IMR-90 (cell line): Measurements from ENCODE around the gene STRN.

ENCODE experiments used
- BHLHE40 ChIP-seq: fragments of 150-350 bp; IDR thresholded peaks from 2 replicates; pipeline ENCODE4 v1.6.1; 2016; ENCODE audit warnings: mild to moderate bottlenecking, low read depth, low read length
- CEBPB ChIP-seq: IDR thresholded peaks from 2 replicates; pipeline ENCODE4 v1.6.1; 2012; ENCODE audit warnings: low read depth, low read length, improper control_type of control experiment
- CHD1 ChIP-seq: IDR thresholded peaks from 2 replicates; pipeline ENCODE4 v1.6.1; 2012; ENCODE audit warnings: low read depth, low read length, improper control_type of control experiment
- CTCF ChIP-seq: conservative IDR thresholded peaks from 2 replicates; pipeline ENCODE4 v1.5.1; 2012; ENCODE audit warnings: mild to moderate bottlenecking, low read depth, low read length, improper control_type of control experiment
- ELK1 ChIP-seq: fragments of 150-350 bp; IDR thresholded peaks from 2 replicates; pipeline ENCODE4 v1.6.1; 2016; ENCODE audit warnings: low read depth, mild to moderate bottlenecking, low read length, moderate library complexity, borderline replicate concordance
- MAFK ChIP-seq: IDR thresholded peaks from 2 replicates; pipeline ENCODE4 v1.6.1; 2012; ENCODE audit warnings: low read depth, low read length, improper control_type of control experiment
- MAZ ChIP-seq: IDR thresholded peaks from 2 replicates; pipeline ENCODE4 v1.6.1; 2012; ENCODE audit warnings: low read depth, mild to moderate bottlenecking, low read length, improper control_type of control experiment, moderate library complexity, borderline replicate concordance
- MXI1 ChIP-seq: IDR thresholded peaks from 2 replicates; pipeline ENCODE4 v1.6.1; 2012; ENCODE audit warnings: low read depth, mild to moderate bottlenecking, low read length, moderate library complexity, borderline replicate concordance
- POLR2A ChIP-seq: IDR thresholded peaks from 2 replicates; pipeline ENCODE4 v1.6.1; 2012; ENCODE audit warnings: mild to moderate bottlenecking, low read depth, low read length
- RCOR1 ChIP-seq: IDR thresholded peaks from 2 replicates; pipeline ENCODE4 v1.6.1; 2012; ENCODE audit warnings: mild to moderate bottlenecking, low read length, improper control_type of control experiment; ENCODE audit not compliant: insufficient replicate concordance
- RFX5 ChIP-seq: IDR thresholded peaks from 2 replicates; pipeline ENCODE4 v1.8.0; 2012; ENCODE audit warnings: low read depth, mild to moderate bottlenecking, low read length, moderate library complexity
- SMC3 ChIP-seq: fragments of 150-350 bp; IDR thresholded peaks from 2 replicates; pipeline ENCODE4 v1.6.1; 2016; ENCODE audit warnings: low read depth, mild to moderate bottlenecking, antibody characterized with exemption, low read length, moderate library complexity

GRCh38 chr2:36800381-36800780 is 166.0 kb downstream of the STRN start:
- TF ChIP-seq CTCF (no peak), POLR2A (no peak), SMC3 (no peak), CEBPB (no peak), RCOR1 (no peak), MAZ (no peak), ELK1 (no peak), MXI1 (no peak), RFX5 (no peak), MAFK (no peak), BHLHE40 (no peak), CHD1 (no peak)
